ENCODE data around the gene SLC7A11.

GRCh38 chr4:138247643-138248042 lies 5.5 kb upstream of the SLC7A11 start:
- TF ChIP-seq CTCF (IDR thresholded peaks at IDR 0.05), result no peak
- no peak for TF ChIP-seq POLR2A (IDR thresholded peaks at IDR 0.05)
